Measurements from ENCODE around the gene UBE2D2.
"Not testable (repeated sequence)": the region's sequence is repeated elsewhere in the genome, so short reads cannot be mapped to it uniquely, and the experiment has no call there.

UBE2D2 gene

DNA sequence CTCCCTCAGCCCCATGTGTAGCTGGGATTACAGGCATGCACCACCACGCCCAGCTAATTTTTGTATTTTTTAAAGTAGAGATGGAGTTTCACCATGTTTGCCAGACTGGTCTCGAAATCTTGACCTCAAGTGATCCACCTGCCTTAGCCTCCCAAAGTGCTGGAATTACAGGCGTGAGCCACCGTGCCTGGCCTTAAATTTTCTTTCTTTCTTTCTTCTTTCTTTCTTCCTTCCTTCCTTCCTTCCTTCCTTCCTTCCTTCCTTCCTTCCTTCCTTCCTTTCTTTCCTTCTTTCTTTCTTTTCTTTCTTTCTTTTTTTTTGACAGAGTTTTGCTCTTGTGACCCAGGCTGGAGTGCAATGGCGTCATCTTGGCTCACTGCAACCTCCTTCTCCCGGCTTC lies 14.5 kb upstream of the UBE2D2 start:
- in situ Hi-C loops (cut with HindIII; ENCODE audit: low sequenced_read_pairs) = not testable (repeated sequence)

DNA sequence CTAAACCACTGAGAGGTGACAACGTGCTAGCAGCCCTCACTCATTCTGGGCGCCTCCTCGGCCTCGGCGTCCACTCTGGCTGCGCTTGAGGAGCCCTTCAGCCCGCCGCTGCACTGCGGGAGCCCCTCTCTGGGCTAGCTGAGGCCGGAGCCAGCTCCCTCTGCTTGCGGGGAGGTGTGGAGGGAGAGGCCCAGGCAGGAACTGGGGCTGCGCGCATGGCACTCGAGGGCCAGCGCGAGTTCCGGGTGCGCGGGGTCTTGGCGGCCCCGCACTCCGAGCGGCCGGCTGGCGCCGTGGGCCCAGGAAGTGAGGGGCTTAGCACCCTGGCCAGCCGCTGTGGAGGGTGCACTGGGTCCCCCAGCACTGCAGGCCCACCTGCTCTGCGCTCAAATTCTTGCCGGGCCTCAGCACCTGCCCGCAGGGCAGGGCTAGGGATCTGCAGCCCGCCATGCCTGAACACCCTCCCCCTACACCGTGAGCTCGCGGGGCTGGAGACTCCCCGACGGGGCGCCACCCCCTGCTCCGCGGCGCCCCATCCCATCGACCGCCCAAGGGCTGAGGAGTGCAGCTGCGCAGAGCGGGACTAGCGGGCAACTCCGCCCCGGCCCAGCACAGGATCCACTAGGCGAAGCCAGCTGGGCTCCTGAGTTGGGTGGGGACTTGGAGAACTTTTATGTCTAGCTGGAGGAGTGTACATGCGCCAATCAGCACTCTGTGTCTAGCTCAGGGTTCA lies 11.8 kb upstream of the UBE2D2 start:
- in situ Hi-C loops (cut with HindIII; ENCODE audit: low sequenced_read_pairs) = no loop called here

DNA sequence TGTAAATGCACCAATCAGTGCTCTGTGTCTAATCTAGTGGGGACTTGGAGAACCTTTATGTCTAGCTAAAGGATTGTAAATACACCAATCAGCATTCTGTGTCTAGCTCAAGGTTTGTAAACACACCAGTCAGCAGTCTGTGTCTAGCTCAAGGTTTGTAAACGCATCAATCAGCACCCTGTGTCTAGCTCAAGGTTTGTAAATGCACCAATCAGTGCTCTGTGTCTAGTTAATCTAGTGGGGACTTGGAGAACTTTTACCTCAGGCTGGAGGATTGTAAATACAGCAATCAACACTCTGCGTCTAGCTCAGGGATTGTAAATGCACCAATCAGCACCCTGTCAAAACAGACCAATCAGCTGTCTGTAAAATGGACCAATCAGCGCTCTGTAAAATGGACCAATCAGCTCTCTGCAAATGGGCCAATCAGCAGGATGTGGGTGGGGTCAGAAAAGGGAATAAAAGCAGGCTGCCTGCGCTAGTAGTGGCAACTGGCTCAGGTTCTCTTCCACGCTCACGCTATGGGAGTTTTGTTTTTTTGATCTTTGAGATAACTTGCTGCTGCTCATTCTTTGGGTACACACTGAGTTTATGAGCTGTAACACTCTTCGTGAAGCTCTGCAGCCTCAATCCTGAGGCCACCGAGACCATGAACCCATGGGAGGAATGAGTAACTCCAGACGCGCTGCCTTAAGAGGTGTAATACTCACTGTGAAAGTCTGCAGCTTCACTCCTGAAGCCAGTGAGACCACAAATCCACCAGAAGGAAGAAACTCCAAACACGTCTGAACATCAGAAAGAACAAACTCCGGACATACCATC lies 10.9 kb upstream of the UBE2D2 start:
- in situ Hi-C loops (cut with HindIII; ENCODE audit: low sequenced_read_pairs) = not testable (repeated sequence)

DNA sequence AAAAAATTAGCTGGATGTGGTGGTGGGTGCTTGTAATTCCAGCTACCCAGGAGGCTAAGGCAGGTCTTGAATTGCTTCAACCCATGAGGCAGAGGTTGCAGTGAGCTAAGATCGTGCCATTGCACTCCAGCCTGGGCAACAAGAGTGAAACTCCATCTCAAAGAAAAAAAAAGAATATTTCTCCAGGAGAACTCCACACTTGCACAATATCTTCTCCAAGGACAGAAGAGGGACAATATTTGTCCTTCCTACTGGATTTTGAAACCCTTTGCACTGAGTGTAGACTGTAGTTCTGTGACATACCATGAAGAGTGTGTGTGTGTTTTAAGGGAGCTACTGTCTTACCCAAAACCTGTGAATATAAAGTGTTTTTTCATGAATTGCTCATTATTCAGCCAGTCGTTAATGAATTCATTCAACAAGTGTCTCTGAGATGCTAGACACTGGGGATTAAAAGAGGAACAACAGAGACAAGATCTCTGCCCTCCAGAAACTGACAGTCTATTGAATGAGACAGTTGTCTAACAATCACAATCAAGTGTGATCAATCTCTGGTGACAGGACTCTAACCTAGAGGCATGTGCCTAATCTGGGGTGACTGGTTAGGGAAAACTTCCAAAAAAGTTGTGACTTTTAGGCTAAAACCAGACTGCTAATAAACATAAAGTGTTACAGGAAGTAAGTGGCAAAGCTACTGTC lies 9.8 kb upstream of the UBE2D2 start:
- in situ Hi-C loops (cut with HindIII; ENCODE audit: low sequenced_read_pairs) = no loop called here

DNA sequence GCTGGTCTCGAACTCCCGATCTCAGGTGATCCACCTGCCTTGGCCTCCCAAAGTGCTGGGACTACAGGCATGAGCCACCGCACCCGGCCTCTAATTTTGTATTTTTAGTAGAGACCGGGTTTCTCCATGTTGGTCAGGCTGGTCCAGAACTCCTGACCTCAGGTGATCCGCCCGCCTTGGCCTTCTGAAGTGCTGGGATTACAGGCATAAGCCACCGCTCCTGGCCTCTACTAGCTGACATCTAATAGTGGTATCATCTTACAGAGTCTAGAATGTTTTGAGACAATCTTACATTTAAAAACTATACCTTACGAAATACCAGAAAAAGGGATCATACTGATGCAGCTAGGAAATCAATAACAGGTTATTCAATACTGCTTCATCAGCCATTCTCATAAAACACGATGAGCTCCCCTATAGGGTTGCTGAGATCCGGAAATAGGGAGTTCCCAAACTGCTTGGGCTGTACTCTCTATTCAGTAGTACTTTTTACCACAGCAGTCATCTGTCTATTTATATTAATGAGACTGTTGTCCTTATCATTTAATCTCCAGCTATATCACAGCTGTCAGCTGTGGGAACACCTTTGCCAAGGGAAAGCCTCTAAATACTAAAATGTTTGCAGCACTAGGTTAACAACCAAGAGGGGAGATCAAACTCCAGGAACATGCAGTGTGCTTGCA lies 8.1 kb upstream of the UBE2D2 start:
- in situ Hi-C loops (cut with HindIII; ENCODE audit: low sequenced_read_pairs) = no loop called here

DNA sequence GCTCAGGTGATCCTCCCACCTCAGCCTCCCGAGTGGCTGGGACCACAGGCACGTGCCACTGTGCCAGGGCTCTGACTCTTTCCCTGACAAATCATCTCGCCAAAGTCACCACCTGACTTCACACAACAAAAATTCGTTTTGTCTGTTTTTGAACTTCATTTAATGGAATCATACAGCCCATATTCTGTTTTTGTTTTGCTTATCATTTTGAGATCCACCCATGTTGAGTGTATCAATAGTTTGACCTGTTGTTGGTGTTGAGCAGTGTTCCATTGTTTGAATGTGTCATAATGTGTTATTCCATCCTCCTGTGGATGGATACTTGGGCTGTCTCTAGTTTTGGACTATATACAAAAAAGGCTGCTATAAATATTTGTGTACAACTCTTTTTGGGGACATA lies 6.9 kb upstream of the UBE2D2 start:
- in situ Hi-C loops (cut with HindIII; ENCODE audit: low sequenced_read_pairs) = no loop called here

DNA sequence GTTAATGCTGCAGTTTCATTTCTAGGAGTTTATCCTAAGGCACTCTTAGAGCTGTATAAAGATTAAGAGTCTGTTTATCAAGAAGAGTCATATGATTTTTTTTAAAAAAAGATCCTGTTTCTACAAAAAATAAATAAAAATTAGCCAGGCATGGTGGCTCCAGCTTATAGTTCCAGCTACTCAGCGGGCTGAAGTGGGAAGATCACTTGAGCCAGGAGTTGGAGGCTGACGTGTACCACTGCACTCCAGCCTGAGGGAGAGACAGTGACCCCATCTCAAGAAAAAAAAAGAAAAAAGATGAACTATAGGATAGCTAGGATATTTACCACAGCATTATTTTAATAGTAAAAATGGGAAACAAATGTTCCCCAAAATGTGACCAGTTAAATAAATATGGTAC lies 3.3 kb upstream of the UBE2D2 start:
- in situ Hi-C loops (cut with HindIII; ENCODE audit: low sequenced_read_pairs) = no loop called here

DNA sequence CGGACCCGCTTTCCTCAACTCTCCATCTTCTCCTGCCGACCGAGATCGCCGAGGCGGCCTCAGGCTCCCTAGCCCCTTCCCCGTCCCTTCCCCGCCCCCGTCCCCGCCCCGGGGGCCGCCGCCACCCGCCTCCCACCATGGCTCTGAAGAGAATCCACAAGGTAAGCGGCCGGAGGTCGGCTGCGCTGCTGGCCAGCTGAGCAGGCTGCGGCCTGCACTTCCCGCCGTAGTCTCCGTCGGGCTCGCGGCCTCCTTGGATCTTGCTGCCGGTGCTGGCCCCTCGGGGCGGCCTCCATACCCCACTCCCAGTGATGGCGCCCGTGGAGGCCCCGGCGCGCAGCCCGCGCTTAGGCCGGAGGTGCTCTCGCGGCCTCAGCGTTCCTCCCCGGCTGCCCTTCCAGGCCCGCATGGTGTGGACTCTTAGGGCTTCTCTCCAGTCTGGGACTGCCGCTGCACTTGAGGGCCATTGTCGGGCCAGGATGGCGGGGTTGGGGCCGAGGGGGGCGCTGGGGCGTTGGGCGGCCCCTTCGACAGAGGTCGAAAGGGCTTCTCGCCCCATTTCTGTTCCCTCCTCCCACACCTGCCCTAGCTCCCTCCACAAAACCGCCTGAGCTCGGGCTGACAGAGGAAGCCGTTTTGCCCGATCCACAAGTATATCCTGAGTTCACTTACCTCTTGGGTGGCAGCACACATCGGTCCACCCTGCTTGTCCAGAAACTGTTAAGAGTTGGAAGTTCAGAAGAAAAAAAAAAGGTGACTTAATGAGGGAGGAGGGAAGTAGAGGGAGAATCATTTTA lies 714 bp downstream of the UBE2D2 start:
- in situ Hi-C loops (cut with HindIII; ENCODE audit: low sequenced_read_pairs) = no loop called here

DNA sequence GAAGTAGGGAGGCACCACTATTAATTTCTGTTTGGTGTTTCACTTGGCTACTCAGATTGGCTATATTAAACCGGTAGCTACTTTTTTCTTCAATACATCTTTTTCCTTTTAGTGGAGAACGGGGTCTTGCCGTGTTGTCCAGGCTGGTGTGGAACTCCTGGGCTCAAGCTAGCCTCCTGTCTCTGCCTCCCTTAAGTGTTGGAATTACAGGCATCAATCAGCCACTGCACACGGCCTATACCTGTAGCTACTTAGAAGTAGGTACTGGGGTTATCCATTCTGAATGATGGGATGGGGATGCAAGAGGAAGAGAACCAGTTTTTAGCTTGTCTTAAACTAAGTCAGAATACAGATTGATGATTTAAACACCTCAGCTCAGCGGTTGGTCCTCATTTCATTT lies 1.7 kb downstream of the UBE2D2 start:
- in situ Hi-C loops (cut with HindIII; ENCODE audit: low sequenced_read_pairs) = no loop called here

DNA sequence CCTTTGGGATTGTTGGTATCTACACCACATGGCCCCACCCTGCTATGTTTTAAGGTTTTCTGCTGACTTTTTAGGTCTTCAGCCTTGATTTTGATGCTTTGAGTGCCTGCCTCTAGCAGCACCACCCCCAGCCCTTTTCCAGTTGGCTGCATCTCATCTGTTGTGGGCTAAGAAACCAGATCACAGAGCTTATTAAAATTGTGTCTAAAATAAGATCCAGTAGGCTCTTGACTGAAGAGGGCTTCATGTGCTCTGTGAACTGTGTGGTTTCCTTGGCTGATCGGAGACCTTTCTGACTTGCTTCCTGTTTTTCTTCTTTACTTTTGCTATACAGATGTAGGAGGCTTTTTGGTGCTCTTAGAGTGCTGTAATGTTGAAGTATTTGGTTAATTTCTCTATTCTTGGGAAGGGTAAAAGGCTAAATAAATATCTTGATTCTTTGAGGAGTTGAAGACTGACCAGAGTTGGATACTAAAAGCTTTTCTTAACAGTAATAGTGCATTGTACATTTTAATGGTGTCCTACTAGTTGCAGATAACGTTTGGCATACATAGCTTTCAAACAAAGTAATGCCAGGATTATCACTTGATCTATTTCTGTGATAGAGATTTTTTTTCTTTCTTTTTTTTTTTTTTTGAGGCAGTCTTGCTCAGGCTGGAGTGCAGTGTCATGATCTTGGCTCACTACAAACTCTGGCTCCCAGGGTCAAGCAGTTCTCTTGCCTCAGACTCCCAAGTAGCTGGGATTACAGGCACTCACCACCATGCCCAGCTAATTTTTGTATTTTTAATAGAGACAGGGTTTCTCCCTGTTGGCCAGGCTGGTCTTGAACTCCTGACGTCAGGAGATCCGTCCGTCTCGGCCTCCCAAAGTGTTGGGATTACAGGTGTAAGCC lies 4.5 kb downstream of the UBE2D2 start:
- in situ Hi-C loops (cut with HindIII; ENCODE audit: low sequenced_read_pairs) = no loop called here

DNA sequence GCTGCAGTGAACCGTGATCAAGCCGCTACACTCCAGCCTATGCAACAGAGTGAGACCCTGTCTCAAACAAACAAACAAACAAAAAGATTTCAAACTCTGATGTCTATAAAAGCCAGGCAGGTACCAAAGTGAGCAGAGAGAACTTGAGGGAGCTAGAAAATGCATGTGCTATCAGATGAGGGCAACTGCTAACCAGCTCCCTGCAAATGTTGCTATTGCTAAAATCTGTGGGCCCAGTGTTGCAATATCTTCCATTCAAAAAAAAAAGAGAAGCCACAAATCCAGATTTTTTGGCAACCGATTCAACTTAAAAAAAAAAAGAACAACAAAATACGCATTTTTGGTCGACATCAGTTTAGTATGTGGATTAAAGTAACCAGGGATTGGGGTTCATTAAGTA lies 5.5 kb downstream of the UBE2D2 start:
- in situ Hi-C loops (cut with HindIII; ENCODE audit: low sequenced_read_pairs) = no loop called here

DNA sequence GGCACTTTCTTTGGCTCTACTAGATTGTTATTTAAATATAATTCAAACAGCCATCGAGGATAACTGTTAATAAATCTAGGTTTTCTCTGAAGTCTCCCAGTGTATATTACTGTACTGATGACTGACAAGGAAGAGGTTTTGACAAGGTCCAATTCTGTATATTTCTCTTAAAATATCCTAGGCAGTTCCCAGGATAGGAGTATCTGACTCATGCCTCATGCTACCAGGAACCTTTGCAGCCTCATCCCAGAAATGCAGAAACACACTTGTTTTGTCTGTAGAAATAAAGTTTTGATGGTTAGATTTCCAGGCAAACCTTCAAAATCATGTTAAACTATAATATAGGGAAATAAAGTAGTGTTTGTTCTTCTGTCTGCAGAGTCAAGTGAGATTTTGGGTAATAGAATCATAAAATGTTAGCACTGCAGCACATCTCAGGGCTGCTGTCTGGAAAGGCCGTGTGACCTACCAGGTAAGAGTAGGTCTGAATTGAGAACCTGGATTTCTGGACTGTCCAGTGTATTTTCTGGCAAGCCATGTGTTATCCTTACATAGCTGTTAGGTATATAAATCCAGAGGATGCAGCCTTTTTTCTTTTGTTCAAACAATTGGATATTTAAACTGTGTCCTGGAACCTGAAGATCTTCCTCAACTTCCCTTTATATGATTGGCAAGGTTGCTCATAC lies 8.3 kb downstream of the UBE2D2 start:
- in situ Hi-C loops (cut with HindIII; ENCODE audit: low sequenced_read_pairs) = no loop called here

DNA sequence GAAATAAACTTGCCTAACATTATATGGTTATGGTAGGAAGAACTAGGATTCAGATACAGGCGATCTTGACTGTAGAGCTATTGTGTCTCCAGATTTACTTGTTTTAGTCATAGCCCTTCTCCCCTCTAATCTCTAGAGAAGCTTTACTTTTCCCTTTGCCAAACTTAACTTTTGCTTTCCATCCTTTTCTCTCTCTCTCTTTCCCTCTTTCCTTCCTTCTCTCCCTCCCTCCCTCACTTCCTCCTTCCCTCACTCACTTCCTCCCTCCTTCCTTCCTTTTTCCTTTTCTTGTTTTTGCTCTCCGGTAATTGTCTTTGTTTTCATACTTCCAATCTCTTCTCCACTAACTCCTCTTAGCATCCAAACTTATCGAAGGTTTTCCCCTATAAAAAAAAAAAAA lies 10.4 kb downstream of the UBE2D2 start:
- in situ Hi-C loops (cut with HindIII; ENCODE audit: low sequenced_read_pairs) = no loop called here

DNA sequence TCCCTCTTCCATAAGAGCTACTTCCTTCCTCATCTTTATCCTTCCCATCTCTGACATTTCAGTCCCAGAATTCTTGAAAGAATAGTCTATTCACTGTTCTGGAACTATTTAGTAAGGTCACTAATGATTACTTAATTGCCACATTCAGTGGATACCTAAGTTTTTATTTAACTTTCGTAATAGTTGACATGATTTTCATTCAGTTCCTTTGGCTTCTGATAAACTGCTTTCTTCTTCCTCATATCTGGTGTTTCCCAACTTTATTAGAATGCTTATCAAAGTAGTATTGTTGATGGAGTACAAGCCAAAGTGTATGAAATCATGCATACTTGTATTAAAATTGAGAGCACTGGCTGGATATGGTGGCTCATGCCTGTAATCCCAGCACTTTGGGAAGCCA lies 10.8 kb downstream of the UBE2D2 start:
- in situ Hi-C loops (cut with HindIII; ENCODE audit: low sequenced_read_pairs) = no loop called here

DNA sequence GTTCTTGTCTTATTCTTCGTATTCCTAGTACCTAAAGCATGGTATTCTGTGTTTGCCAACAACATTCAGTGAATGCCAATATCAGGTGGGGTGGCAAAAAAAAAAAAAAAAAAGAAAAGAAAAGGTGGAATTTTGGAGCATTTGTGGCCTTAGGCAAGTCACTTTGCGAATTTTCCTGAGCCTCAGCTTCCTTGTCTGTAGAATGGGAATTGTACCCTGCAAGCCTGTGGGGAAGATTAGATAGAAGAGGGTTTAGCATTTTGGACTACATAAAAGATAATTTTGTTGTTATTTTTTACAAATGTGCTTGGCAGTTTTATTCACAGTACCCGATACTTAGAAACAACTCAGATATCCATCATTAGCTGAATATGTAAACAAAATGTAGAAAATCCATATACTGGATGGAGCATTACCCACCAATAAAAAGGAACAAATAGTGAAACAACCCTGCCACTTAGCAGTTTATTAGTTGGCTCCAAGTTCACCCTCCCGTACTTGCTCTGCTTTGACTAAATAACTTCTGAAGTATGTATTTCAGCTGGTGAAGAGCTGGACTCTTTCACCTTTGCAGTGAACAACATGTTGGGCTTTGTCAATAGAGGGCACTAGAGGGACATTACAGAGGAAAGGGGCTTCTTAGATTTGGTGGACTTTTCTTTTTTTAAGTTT lies 13.6 kb downstream of the UBE2D2 start:
- in situ Hi-C loops (cut with HindIII; ENCODE audit: low sequenced_read_pairs) = loop anchor here (25.0 kb wide), 1 partner anchor 137 kb away; the partner anchor contains the start of gene DNAJC18

DNA sequence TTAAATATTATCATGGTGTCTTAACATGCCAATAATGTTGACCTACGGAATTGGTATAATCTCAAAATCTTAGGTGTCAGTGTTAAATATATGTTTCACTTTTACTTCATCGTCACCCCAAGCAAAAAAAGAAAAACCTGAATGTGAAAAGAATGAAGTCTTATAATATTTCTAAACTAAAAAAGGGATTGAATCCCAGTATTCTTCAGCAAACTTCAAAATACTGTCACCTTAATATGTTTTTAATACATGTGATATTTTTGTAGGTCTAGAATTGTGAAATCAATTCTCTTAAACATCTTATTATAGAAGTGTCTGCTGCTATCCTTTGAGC lies 14.1 kb downstream of the UBE2D2 start:
- in situ Hi-C loops (cut with HindIII; ENCODE audit: low sequenced_read_pairs) = loop anchor here (25.0 kb wide), 1 partner anchor 138 kb away; the partner anchor contains the start of gene DNAJC18

DNA sequence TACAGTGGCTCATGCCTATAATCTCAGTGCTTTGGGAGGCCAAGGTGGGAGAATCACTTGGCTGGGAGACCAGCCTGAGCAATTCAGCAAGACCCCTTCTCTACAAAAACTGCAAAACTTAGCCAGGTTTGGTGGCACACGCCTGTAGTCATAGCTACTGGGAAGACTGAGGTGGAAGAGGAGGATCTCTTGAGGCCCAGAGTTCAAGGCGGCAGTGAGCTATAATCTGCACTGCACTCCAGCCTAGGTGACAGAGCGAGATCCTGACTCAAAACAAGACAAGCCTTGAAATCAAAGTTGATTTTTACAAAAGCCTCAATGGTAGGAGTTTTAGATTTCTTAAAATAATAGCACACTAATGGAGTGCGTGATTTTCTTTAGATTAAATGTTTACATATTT lies 14.6 kb downstream of the UBE2D2 start:
- in situ Hi-C loops (cut with HindIII; ENCODE audit: low sequenced_read_pairs) = loop anchor here (25.0 kb wide), 1 partner anchor 138 kb away; the partner anchor contains the start of gene DNAJC18

DNA sequence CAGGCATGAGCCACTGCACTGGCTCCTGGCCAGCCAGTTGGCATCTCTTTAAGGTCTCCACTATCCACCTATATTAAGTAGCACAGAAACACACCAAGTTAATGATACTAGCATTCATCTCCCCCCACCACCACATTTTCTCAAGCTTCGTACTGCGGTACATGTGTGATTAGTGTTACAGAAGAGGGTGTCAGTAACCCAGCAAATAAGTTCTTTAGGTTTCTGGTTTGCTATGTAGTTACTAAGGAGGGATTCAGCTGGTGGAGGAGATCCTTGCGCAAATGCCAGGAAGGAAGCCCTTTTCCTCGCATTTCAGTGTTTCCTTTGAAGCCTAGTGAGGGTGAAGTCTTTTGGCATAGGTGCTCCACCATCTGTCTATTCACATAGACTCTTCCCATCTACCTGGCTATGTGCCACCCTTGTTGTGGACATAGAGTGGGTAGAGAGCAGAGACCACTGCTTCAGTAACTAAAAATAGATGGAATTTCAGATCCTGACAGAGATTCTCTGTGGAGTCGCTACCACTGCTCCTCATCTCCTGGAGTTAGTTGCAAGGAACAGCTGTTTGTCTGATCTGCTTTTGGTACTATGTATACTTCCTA lies 16.7 kb downstream of the UBE2D2 start:
- in situ Hi-C loops (cut with HindIII; ENCODE audit: low sequenced_read_pairs) = loop anchor here (25.0 kb wide), 1 partner anchor 140 kb away; the partner anchor contains the start of gene DNAJC18

All from DLD1 (cell line).